GM21825 (cell line): Measurements from ENCODE around the gene C1QTNF1.

ENCODE experiments used
- ATAC-seq: cut with Tn5 transposase; IDR thresholded peaks from one replicate; pipeline ENCODE4 v1.9.1; 2021; ENCODE audit warnings: mild to moderate bottlenecking, moderate library complexity; ENCODE audit not compliant: unreplicated experiment

C1QTNF1 gene

GRCh38 chr17:78992542-78993212 is 31.3 kb upstream of the C1QTNF1 start:
- no peak for ATAC-seq

GRCh38 chr17:78993241-78993956 is 30.6 kb upstream of the C1QTNF1 start:
- ATAC-seq = no peak

GRCh38 chr17:78993981-78994671 is 29.8 kb upstream of the C1QTNF1 start:
- no peak for ATAC-seq

- ATAC-seq = no peak
Observed at GRCh38 chr17:78995022-78995760, 28.8 kb upstream of the C1QTNF1 start.

GRCh38 chr17:78995761-78996451 is 28.1 kb upstream of the C1QTNF1 start:
- ATAC-seq = no peak

- ATAC-seq = no peak
Observed at GRCh38 chr17:78996781-78997201, 27.2 kb upstream of the C1QTNF1 start.

- no peak for ATAC-seq
Observed at GRCh38 chr17:78997231-78997741, 26.7 kb upstream of the C1QTNF1 start.

- ATAC-seq = no peak
Observed at GRCh38 chr17:78997881-78998280, 26.1 kb upstream of the C1QTNF1 start.

- ATAC-seq = no peak
Observed at GRCh38 chr17:78998311-78999055, 25.5 kb upstream of the C1QTNF1 start.

GRCh38 chr17:78999056-78999768 is 24.8 kb upstream of the C1QTNF1 start:
- ATAC-seq = no peak

GRCh38 chr17:78999947-79000395 is 24.0 kb upstream of the C1QTNF1 start:
- no peak for ATAC-seq

GRCh38 chr17:79000396-79001189 is 23.4 kb upstream of the C1QTNF1 start:
- no peak for ATAC-seq

GRCh38 chr17:79001190-79002020 is 22.6 kb upstream of the C1QTNF1 start:
- no peak for ATAC-seq

- no peak for ATAC-seq
Observed at GRCh38 chr17:79002291-79002690, 21.7 kb upstream of the C1QTNF1 start.

GRCh38 chr17:79002796-79003593 is 21.0 kb upstream of the C1QTNF1 start:
- no peak for ATAC-seq

- ATAC-seq = no peak
Observed at GRCh38 chr17:79003661-79004411, 20.1 kb upstream of the C1QTNF1 start.
